HG03196 (cell line): ENCODE results near the gene SCPEP1.
"Not testable (repeated sequence)": the region's sequence is repeated elsewhere in the genome, so short reads cannot be mapped to it uniquely, and the experiment has no call there.

Experiments
- ATAC-seq: cut with Tn5 transposase; IDR thresholded peaks from one replicate; pipeline ENCODE4 v1.9.1; 2021; ENCODE audit not compliant: unreplicated experiment

The SCPEP1 gene

GRCh38 chr17:56965241-56965640 lies 12.7 kb upstream of the SCPEP1 start:
- not testable (repeated sequence) for ATAC-seq

- not testable (repeated sequence) for ATAC-seq
Observed at GRCh38 chr17:56965681-56966080, 12.2 kb upstream of the SCPEP1 start.

DNA sequence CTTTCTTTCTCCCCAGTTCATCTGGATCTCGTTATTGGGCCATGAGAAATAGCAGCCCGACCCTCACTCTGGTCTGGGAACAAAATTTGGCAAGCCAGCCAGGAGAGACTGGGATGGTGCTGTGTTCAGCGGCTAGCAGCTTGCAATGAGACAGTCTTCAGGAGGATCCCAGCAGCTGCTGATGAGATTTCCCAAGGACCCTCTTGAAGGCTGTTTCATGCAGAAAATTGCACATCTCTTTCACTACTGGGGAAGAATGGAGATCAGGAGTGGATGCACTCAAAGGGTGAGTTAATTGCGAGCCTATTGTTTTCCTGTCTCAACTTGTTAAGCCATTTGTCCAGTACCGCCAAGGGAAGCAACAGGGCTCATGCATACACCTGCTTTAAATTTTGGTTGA lies 11.6 kb upstream of the SCPEP1 start:
- ATAC-seq: no peak

DNA sequence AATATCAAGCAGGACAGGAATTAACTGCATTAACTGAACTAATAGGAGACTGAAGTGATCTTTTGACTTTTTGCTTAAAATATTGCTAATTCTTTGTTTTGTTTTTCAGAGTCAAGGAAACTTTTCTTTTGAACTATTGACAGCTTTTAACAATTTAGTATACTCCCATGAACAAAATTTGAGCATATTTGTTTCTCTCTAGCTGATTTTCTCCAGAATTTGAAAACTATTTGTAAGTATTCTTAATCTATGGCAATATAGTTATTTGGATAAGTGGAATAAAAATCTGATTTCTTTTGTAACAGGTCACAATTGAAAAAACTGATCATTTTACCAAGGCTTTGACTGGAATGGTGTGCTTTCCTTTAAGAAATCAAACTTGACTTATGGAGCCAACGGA lies 7.0 kb upstream of the SCPEP1 start:
- ATAC-seq: no peak

GRCh38 chr17:56972111-56972730 lies 5.7 kb upstream of the SCPEP1 start:
- no peak for ATAC-seq

DNA sequence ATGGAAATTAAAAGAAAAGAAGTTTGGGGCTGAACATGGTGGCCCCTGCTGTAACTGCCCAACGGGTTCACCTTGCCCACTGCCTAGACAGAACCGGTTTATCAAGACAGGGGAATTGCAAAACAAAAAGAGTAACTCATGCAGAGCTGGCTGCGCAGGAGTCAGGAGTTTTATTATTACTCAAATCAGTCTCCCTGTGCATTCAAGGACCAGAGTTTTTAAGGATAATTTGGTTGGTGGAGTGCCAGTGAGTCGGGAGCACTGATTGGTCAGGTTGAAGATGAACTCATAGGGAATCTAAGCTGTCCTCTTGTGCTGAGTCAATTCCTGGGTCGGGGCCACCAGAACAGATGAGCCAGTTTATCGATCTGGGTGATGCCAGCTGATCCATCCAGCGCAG lies 4.4 kb upstream of the SCPEP1 start:
- ATAC-seq: no peak

DNA sequence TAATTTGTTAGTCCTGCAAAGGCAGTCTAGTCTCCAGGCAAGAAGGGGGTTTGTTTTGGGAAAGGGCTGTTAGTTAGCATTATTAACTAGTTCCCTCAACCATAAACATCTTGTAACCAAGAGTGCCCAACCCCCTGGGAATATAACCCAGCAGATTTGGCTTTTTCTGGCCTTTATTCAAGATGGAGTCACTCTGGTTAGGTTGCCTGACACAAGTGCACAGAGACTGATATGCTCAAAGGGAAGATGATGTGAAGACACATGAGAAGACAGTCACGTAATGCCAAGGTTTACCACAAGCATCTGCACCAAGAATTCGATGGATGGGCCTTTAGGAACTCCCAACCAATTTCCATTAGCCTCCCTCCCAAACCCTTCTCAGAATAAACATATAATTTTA lies 3.9 kb upstream of the SCPEP1 start:
- ATAC-seq: no peak

DNA sequence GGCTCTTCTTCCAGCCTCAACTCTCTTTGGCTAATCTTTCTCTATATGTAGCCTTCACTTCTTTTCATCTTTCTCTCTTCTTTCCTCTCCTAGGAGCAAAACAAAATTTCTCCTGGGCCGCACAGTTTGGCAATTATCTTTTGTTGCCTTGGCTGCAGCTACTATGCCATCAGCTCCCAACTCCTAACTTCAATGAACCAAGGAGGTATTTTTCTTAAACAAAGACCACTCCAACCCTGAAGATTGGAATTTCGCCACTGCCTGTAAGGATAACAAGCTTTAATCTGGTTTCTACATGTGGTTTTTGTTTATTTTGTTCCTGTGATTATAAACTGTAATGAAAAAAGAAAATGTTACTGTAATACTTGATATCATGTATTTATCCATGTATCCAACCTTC lies 2.3 kb upstream of the SCPEP1 start:
- no peak for ATAC-seq

GRCh38 chr17:56976941-56977608 lies 856 bp upstream of the SCPEP1 start:
- no peak for ATAC-seq

DNA sequence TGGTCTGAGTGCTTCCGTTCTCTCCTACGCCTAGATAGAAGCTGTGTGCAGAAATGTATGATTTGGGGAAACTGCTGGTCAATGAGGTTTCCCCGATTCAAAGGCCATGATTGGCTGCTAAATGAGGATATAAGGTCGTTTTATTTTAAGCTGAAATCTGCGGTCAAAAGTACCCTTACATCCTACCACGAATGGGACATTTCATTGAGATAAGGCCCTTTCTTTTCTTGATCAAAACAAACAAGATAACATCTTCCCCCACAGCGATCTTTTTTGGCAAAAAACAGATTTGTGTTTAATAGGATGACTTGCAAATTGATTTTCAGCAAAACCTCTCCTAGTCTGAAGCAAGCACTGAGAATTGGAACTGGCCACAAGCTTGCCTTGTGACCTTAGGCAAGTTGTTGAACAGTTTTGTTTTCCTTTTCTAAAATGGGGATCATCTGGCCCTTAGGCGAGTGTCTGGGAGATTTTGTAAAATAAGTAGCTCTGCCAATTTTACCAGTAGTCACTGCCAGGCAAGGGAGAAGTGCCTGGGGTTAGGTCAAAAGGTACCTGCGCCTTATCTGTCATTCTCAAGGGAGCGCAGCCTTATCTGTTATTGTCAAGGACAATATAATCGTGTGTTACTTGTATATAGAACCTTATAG lies 635 bp downstream of the SCPEP1 start:
- peak; percentile 29 for ATAC-seq

DNA sequence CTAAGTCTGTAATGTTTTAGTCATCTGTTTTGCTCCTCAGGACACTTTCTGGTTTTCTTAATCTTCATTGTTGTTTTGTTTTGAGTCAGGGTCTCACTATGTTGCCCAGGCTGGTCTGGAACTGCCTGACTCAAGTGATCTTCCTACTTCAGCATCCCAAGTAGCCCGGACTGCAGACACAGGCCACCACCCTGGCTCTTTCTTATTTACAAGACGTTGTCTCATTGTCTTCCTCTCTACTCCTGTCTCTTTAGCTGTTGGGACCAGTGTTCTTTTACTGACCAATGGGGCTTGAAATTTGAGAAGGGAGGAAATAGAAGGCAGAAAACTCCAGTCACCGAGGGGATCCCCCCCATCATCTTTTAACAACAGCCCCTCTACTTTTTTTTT lies 1.2 kb downstream of the SCPEP1 start:
- ATAC-seq: peak; percentile 17

- not testable (repeated sequence) for ATAC-seq
Observed at GRCh38 chr17:56980526-56980925, 2.6 kb downstream of the SCPEP1 start.

- no peak for ATAC-seq
Observed at GRCh38 chr17:56982312-56982711, 4.4 kb downstream of the SCPEP1 start.

- ATAC-seq: no peak
Observed at GRCh38 chr17:56983366-56983765, 5.4 kb downstream of the SCPEP1 start.

- ATAC-seq: no peak
Observed at GRCh38 chr17:56985371-56986162, 7.6 kb downstream of the SCPEP1 start.

GRCh38 chr17:56987283-56987834 lies 9.4 kb downstream of the SCPEP1 start:
- no peak for ATAC-seq

GRCh38 chr17:56988901-56989572 lies 11.1 kb downstream of the SCPEP1 start:
- no peak for ATAC-seq

GRCh38 chr17:56992364-56992763 lies 14.4 kb downstream of the SCPEP1 start:
- ATAC-seq: no peak

DNA sequence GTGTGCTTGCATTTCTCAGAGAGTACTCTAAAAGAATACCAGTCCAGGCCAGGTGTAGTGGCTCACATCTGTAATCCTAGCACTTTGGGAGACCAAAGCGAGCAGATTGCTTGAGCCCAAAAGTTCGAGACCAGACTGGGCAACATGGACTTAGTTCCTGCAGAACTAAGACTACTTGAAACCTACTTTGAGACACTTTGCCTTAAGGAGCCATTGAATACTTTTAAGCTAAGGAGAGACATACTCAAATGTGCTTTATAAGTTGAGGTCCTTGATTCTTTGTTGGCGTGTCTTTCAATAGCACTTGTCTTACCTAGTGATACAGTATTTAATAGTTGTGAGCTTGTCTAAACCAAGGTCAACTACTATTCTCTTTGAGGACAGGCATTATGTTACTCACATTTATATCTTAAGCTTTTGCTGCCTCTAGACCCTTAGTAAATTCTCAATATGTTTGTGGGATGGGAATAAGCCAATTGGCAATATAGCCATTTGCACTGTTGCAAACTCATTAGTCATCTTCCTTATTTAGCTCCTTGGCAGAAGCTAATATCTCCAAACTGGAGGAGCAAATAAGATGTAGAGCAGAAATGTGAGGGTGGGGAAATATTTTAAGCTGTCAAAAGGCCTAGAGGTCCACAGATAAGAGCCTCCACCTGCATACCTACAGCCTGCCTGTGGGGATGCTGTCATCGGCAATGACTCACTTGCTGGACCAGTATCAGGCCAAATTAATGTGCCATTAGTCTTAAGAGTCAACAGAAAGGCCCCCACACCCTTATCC lies 16.3 kb downstream of the SCPEP1 start:
- no peak for ATAC-seq

GRCh38 chr17:56995766-56996165 lies 17.8 kb downstream of the SCPEP1 start:
- no peak for ATAC-seq
